ENCODE measurements around the gene ASCC1.
"Not testable (repeated sequence)": the region's sequence is repeated elsewhere in the genome, so short reads cannot be mapped to it uniquely, and the experiment has no call there.

Gene ASCC1

GRCh38 chr10:72150746-72151478 is 65.2 kb downstream of the ASCC1 start:
- 83 to 95% methylated on average over 2 to 3 of the region's 6 CpGs for WGBS, 2 experiments
- H3K4me3 ChIP-seq (ENCODE audit: insufficient read depth, low read depth, low read length); H3K27ac ChIP-seq (ENCODE audit: insufficient read depth, low read depth, low read length, poor library complexity, severe bottlenecking); H3K9me3 ChIP-seq (ENCODE audit: control insufficient read depth, low read length); H3K4me1 ChIP-seq (ENCODE audit: control insufficient read depth, insufficient read depth, low read length); H3K36me3 ChIP-seq (ENCODE audit: control insufficient read depth, insufficient read depth, low read length); H3K27me3 ChIP-seq (ENCODE audit: control insufficient read depth, insufficient read depth, low read length, poor library complexity, severe bottlenecking): not testable (repeated sequence)

GRCh38 chr10:72147324-72147584 is 68.8 kb downstream of the ASCC1 start:
- H3K36me3 ChIP-seq (ENCODE audit: control insufficient read depth, insufficient read depth, low read length); H3K4me3 ChIP-seq (ENCODE audit: insufficient read depth, low read depth, low read length); H3K9me3 ChIP-seq (ENCODE audit: control insufficient read depth, low read length); H3K27ac ChIP-seq (ENCODE audit: insufficient read depth, low read depth, low read length, poor library complexity, severe bottlenecking); H3K27me3 ChIP-seq (ENCODE audit: control insufficient read depth, insufficient read depth, low read length, poor library complexity, severe bottlenecking): not testable (repeated sequence)
- peaks cover 11% of the 10 kb centered on the region for H3K4me1 ChIP-seq (ENCODE audit: control insufficient read depth, insufficient read depth, low read length)
- 91 to 97% methylated on average over 4 of the region's 4 CpGs for WGBS, 2 experiments

- Histone ChIP-seq H3K27ac (ENCODE audit: insufficient read depth, low read depth, low read length, poor library complexity, severe bottlenecking) (peak overlapping the region; percentile 20), H3K27me3 (ENCODE audit: control insufficient read depth, insufficient read depth, low read length, poor library complexity, severe bottlenecking) (no peaks in the 10 kb centered on the region), H3K4me1 (ENCODE audit: control insufficient read depth, insufficient read depth, low read length) (peaks cover 11% of the 10 kb centered on the region), H3K4me3 (ENCODE audit: insufficient read depth, low read depth, low read length) (no peak overlapping the region), H3K9me3 (ENCODE audit: control insufficient read depth, low read length) (no peaks in the 10 kb centered on the region), H3K36me3 (ENCODE audit: control insufficient read depth, insufficient read depth, low read length) (no peaks in the 10 kb centered on the region)
- 87 to 90% methylated on average over 4 of the region's 4 CpGs for WGBS, 2 experiments
Observed at GRCh38 chr10:72146559-72147323, 69.3 kb downstream of the ASCC1 start.

- Histone ChIP-seq H3K9me3 (ENCODE audit: control insufficient read depth, low read length) (no peaks in the 10 kb centered on the region), H3K4me1 (ENCODE audit: control insufficient read depth, insufficient read depth, low read length) (peaks cover 11% of the 10 kb centered on the region), H3K27me3 (ENCODE audit: control insufficient read depth, insufficient read depth, low read length, poor library complexity, severe bottlenecking) (no peaks in the 10 kb centered on the region), H3K27ac (ENCODE audit: insufficient read depth, low read depth, low read length, poor library complexity, severe bottlenecking) (peak overlapping the region; percentile 20), H3K36me3 (ENCODE audit: control insufficient read depth, insufficient read depth, low read length) (no peaks in the 10 kb centered on the region), H3K4me3 (ENCODE audit: insufficient read depth, low read depth, low read length) (no peak overlapping the region)
- WGBS, 2 experiments: 43 to 50% methylated on average over 6 of the region's 6 CpGs
Observed at GRCh38 chr10:72146071-72146470, 70.0 kb downstream of the ASCC1 start.

- H3K36me3 ChIP-seq (ENCODE audit: control insufficient read depth, insufficient read depth, low read length): no peaks in the 10 kb centered on the region
- peaks cover 11% of the 10 kb centered on the region for H3K4me1 ChIP-seq (ENCODE audit: control insufficient read depth, insufficient read depth, low read length)
- no peaks in the 10 kb centered on the region for H3K9me3 ChIP-seq (ENCODE audit: control insufficient read depth, low read length)
- H3K4me3 ChIP-seq (ENCODE audit: insufficient read depth, low read depth, low read length): no peak overlapping the region
- no peaks in the 10 kb centered on the region for H3K27me3 ChIP-seq (ENCODE audit: control insufficient read depth, insufficient read depth, low read length, poor library complexity, severe bottlenecking)
- 95 to 96% methylated on average over 1 to 2 of the region's 2 CpGs for WGBS, 2 experiments
- H3K27ac ChIP-seq (ENCODE audit: insufficient read depth, low read depth, low read length, poor library complexity, severe bottlenecking): peak overlapping the region; percentile 20
Observed at GRCh38 chr10:72145657-72146056, 70.4 kb downstream of the ASCC1 start.

- H3K9me3 ChIP-seq (ENCODE audit: control insufficient read depth, low read length): no peaks in the 10 kb centered on the region
- no peak overlapping the region for H3K27ac ChIP-seq (ENCODE audit: insufficient read depth, low read depth, low read length, poor library complexity, severe bottlenecking)
- H3K27me3 ChIP-seq (ENCODE audit: control insufficient read depth, insufficient read depth, low read length, poor library complexity, severe bottlenecking): no peaks in the 10 kb centered on the region
- H3K36me3 ChIP-seq (ENCODE audit: control insufficient read depth, insufficient read depth, low read length): no peaks in the 10 kb centered on the region
- H3K4me1 ChIP-seq (ENCODE audit: control insufficient read depth, insufficient read depth, low read length): peaks cover 2% of the 10 kb centered on the region
- no peak overlapping the region for H3K4me3 ChIP-seq (ENCODE audit: insufficient read depth, low read depth, low read length)
- 93 to 94% methylated on average over 1 to 2 of the region's 2 CpGs for WGBS, 2 experiments
Observed at GRCh38 chr10:72140850-72141249, 75.2 kb downstream of the ASCC1 start.

GRCh38 chr10:72140174-72140573 is 75.9 kb downstream of the ASCC1 start:
- Histone ChIP-seq H3K9me3 (ENCODE audit: control insufficient read depth, low read length) (no peaks in the 10 kb centered on the region), H3K4me1 (ENCODE audit: control insufficient read depth, insufficient read depth, low read length) (no peaks in the 10 kb centered on the region), H3K27ac (ENCODE audit: insufficient read depth, low read depth, low read length, poor library complexity, severe bottlenecking) (no peak overlapping the region), H3K27me3 (ENCODE audit: control insufficient read depth, insufficient read depth, low read length, poor library complexity, severe bottlenecking) (no peaks in the 10 kb centered on the region), H3K4me3 (ENCODE audit: insufficient read depth, low read depth, low read length) (no peak overlapping the region), H3K36me3 (ENCODE audit: control insufficient read depth, insufficient read depth, low read length) (no peaks in the 10 kb centered on the region)

- H3K36me3 ChIP-seq (ENCODE audit: control insufficient read depth, insufficient read depth, low read length): no peaks in the 10 kb centered on the region
- no peaks in the 10 kb centered on the region for H3K9me3 ChIP-seq (ENCODE audit: control insufficient read depth, low read length)
- no peak overlapping the region for H3K4me3 ChIP-seq (ENCODE audit: insufficient read depth, low read depth, low read length)
- H3K27ac ChIP-seq (ENCODE audit: insufficient read depth, low read depth, low read length, poor library complexity, severe bottlenecking): no peak overlapping the region
- H3K4me1 ChIP-seq (ENCODE audit: control insufficient read depth, insufficient read depth, low read length): no peaks in the 10 kb centered on the region
- WGBS, 2 experiments: 84 to 93% methylated on average over 3 to 6 of the region's 7 CpGs
- no peaks in the 10 kb centered on the region for H3K27me3 ChIP-seq (ENCODE audit: control insufficient read depth, insufficient read depth, low read length, poor library complexity, severe bottlenecking)
Observed at GRCh38 chr10:72137583-72137982, 78.5 kb downstream of the ASCC1 start.

- not testable (repeated sequence) for H3K27ac ChIP-seq (ENCODE audit: insufficient read depth, low read depth, low read length, poor library complexity, severe bottlenecking); H3K4me3 ChIP-seq (ENCODE audit: insufficient read depth, low read depth, low read length); H3K4me1 ChIP-seq (ENCODE audit: control insufficient read depth, insufficient read depth, low read length); H3K27me3 ChIP-seq (ENCODE audit: control insufficient read depth, insufficient read depth, low read length, poor library complexity, severe bottlenecking); H3K36me3 ChIP-seq (ENCODE audit: control insufficient read depth, insufficient read depth, low read length); H3K9me3 ChIP-seq (ENCODE audit: control insufficient read depth, low read length)
- WGBS, 2 experiments: 96 to 97% methylated on average over 10 of the region's 10 CpGs
Observed at GRCh38 chr10:72136225-72136624, 79.9 kb downstream of the ASCC1 start.

GRCh38 chr10:72134785-72135767 is 81.0 kb downstream of the ASCC1 start:
- no peaks in the 10 kb centered on the region for H3K27me3 ChIP-seq (ENCODE audit: control insufficient read depth, insufficient read depth, low read length, poor library complexity, severe bottlenecking)
- H3K9me3 ChIP-seq (ENCODE audit: control insufficient read depth, low read length): no peaks in the 10 kb centered on the region
- H3K27ac ChIP-seq (ENCODE audit: insufficient read depth, low read depth, low read length, poor library complexity, severe bottlenecking): no peak overlapping the region
- no peak overlapping the region for H3K4me3 ChIP-seq (ENCODE audit: insufficient read depth, low read depth, low read length)
- WGBS, 2 experiments: 91 to 94% methylated on average over 10 of the region's 10 CpGs
- no peaks in the 10 kb centered on the region for H3K4me1 ChIP-seq (ENCODE audit: control insufficient read depth, insufficient read depth, low read length)
- H3K36me3 ChIP-seq (ENCODE audit: control insufficient read depth, insufficient read depth, low read length): no peaks in the 10 kb centered on the region

Measured in ectodermal cell (in vitro differentiated cells).